HG03342 (cell line): ENCODE data around the gene CHN2.

Source experiments
- ATAC-seq: cut with Tn5 transposase; IDR thresholded peaks from one replicate; pipeline ENCODE4 v1.9.1; 2021; ENCODE audit warnings: mild to moderate bottlenecking, moderate library complexity; ENCODE audit not compliant: unreplicated experiment

Gene CHN2

DNA sequence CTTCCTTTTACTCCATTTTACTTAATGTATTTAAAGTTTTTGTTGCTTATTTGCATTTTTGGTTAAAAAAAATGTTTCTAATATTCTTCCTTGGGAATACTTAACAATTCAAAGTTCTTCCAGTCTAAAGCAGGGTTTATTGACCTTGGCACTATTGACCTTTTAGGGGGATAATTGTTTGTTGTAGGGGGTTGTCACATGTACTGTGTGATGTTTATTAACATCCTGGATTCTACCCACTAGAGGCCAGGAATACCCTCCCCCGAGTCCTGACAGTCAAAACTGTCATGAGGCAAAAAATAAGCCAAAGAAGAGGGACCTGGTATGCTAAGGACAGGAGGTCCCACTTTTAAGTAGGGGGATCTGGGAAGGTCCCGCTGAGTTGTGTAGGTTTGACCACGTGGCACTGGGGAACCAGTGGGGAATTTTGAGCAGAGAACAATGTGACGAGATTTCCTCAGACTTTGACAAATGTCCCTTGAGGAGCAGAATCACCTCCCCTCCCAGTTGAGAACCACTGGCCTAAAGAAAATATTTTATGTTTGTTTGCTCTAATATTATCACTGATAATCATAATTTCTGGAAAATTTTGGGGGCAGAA, 190.7 kb downstream of the CHN2 start:
- no peak for ATAC-seq

- no peak for ATAC-seq
Observed at GRCh38 chr7:29386196-29386765, 191.7 kb downstream of the CHN2 start.

GRCh38 chr7:29391262-29391661, 196.7 kb downstream of the CHN2 start:
- no peak for ATAC-seq

DNA sequence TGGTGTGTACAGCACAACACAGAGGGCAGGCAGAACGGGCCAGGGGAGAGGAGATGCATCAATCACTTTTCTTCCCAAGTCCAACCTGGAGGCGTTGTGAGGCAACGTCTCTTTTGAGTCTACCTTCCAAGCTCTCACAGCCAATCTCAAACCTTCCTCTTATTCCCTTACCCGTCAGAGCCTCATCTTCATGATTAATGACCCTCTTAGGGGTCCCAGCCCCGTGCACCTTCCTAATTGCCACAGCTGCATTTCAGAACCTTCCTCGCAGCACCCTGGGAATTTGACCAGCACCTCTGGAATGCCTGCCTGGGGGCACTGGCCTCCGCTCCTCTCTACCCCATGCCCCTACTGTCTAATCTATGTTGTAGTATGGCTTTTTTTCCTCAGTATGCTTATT, 199.7 kb downstream of the CHN2 start:
- no peak for ATAC-seq

GRCh38 chr7:29396563-29396962, 202.0 kb downstream of the CHN2 start:
- ATAC-seq: no peak

- ATAC-seq: no peak
Observed at GRCh38 chr7:29397398-29397797, 202.8 kb downstream of the CHN2 start.

GRCh38 chr7:29398011-29398410, 203.4 kb downstream of the CHN2 start:
- no peak for ATAC-seq

- no peak for ATAC-seq
Observed at GRCh38 chr7:29400437-29400836, 205.9 kb downstream of the CHN2 start.

- no peak for ATAC-seq
Observed at GRCh38 chr7:29401769-29402168, 207.2 kb downstream of the CHN2 start.

- no peak for ATAC-seq
Observed at GRCh38 chr7:29405891-29406290, 211.3 kb downstream of the CHN2 start.

DNA sequence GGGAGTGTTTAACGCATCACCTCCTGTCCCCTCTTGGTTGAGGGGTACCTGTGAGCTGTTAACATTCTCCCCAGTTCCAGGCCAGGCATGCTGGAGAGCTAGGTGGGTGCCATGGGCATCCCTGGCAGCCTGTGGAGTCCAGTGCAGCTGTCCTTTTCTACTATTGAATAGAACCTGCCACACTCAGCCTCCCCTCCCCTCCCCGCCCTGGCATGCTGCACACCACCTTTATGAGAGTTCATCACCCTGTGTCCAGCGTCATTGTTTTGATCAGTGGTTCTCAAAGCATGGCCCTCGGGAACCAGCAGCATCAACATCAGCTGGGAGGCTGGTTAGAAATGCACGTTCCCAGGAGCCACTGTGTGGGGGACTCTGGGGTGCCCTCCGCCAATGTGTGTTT, 211.8 kb downstream of the CHN2 start:
- no peak for ATAC-seq

- ATAC-seq: peak; percentile 65
Observed at GRCh38 chr7:29408841-29409243, 214.3 kb downstream of the CHN2 start.

DNA sequence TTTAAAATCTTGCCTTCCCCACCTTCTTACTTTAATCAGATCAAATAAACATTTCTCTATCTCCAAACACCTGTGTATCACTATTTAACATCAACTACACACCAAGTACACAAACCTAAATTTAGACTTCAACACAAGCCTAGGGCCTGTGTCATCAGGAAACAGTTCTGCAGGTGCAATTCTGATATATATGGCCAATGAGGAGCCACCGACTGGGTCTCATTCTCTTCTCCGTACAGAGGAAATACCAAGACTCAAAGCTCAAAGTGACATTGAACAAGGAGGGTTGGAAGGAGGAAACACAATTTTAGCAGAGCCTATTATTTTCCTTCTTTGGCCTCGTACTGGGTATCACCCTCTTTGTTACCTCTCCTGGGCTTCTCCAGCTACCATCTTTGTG, 216.4 kb downstream of the CHN2 start:
- ATAC-seq: no peak

GRCh38 chr7:29412912-29413311, 218.3 kb downstream of the CHN2 start:
- ATAC-seq: no peak

GRCh38 chr7:29413626-29414136, 219.1 kb downstream of the CHN2 start:
- ATAC-seq: no peak

GRCh38 chr7:29414216-29414615, 219.6 kb downstream of the CHN2 start:
- ATAC-seq: no peak

DNA sequence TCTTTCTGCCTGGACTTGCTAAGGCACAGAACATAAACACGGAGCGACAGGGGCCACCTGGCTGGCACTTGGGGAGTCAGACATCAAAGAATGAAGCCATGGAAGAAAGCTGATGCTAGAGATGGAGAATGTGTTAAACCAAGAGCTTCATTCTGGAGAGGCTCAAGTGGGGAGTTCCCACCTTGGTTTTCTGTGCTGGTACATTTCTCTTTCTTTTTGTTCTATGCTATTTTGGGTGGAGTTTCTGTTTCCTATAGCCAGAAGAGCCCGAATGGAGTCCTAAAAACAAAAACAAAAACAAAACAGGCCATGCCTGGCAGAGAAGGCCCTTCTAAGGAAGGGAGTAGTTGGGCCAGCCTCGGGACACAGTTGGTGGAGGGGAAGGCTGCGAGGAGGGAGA, 220.6 kb downstream of the CHN2 start:
- ATAC-seq: no peak

GRCh38 chr7:29416276-29416937, 221.8 kb downstream of the CHN2 start:
- ATAC-seq: no peak

DNA sequence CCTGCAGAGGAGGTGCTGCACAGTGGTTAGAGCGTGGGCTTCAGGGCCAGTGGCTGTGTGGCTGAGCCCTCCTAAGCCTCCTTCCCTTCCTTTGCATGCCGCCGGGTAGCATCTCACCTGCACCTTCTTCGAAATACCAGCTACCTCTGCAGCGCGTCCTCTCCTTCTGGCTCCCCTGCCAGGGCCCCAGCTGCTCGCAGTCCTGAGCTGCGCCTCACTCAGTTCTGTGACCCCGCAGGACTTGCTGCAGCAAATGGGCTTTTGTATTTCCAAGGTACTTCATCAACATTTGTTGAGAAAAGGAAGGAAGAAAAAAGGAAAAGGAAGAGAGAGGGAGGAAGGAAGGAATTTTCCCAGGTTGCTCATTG, 222.3 kb downstream of the CHN2 start:
- no peak for ATAC-seq

GRCh38 chr7:29418056-29418455, 223.5 kb downstream of the CHN2 start:
- ATAC-seq: no peak

GRCh38 chr7:29418651-29419050, 224.1 kb downstream of the CHN2 start:
- no peak for ATAC-seq

DNA sequence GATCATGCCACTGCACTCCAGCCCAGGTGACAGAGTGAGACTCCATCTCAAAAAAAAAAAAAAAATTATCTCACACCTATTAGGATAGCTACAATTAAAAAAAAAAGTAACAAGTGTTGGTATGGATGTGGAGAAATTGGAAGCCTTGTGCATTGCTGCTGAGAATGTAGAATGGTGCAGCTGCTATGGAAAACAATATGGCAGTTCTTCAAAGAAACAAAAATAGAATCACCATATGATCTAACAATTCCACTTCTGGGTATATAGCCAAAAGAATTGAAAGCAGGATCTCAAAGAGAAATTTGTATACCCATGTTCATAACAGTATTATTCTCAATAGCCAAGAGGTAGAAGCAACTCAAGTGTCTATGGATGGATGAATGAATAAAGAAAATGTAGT, 225.4 kb downstream of the CHN2 start:
- ATAC-seq: no peak
